ENCODE measurements around the gene SYT15.

DNA sequence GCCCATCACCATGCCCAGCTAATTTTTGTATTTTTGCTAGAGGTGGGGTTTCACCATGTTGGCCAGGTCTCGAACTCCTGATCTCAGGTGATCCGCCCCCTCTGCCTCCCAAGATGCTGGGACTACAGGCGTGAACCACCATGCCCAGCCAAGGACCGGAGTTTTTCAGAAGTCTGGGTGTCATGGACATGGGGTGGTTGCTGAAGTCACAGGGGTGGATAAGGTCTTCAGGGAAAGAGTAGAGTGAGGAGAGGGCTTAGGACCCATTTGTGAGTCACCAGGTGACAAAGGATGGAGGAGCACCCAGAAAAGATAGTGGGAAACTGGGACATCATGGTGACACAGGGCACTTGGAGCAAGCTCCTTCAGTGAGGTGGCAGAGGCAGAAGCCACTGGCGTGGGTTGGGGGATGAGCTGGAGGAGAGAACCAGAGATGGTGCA, 19.7 kb upstream of the SYT15 start:
- TF ChIP-seq, protein P1, sequence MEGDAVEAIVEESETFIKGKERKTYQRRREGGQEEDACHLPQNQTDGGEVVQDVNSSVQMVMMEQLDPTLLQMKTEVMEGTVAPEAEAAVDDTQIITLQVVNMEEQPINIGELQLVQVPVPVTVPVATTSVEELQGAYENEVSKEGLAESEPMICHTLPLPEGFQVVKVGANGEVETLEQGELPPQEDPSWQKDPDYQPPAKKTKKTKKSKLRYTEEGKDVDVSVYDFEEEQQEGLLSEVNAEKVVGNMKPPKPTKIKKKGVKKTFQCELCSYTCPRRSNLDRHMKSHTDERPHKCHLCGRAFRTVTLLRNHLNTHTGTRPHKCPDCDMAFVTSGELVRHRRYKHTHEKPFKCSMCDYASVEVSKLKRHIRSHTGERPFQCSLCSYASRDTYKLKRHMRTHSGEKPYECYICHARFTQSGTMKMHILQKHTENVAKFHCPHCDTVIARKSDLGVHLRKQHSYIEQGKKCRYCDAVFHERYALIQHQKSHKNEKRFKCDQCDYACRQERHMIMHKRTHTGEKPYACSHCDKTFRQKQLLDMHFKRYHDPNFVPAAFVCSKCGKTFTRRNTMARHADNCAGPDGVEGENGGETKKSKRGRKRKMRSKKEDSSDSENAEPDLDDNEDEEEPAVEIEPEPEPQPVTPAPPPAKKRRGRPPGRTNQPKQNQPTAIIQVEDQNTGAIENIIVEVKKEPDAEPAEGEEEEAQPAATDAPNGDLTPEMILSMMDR (IDR thresholded peaks at IDR 0.05): no peak
- no peak for TF ChIP-seq POLR2A (IDR thresholded peaks at IDR 0.05)

Data from Peyer's patch (tissue), 4 donors.